Smooth muscle cell (in vitro differentiated cells): ENCODE measurements around the gene XYLT1. TPM values are rescaled to one million over a fixed set of nuclear protein-coding genes. Genes with fewer than 3 reads are reported as not detected.

Experiments used
- DNase-seq: peaks from one replicate; lab custom pipeline; 2025; ENCODE audit not compliant: unreplicated experiment; lab: John Stamatoyannopoulos, UW
- H2AFZ ChIP-seq: fragments of 200-600 bp; sonication (generic); 2 replicates; pipeline ENCODE4 v1.6.0; 2016; ENCODE audit warnings: antibody characterized with exemption, low read depth, mild to moderate bottlenecking
- H3F3A ChIP-seq: fragments of 200-600 bp; sonication (generic); 2 replicates; pipeline ENCODE4 v1.6.0; 2017; ENCODE audit warnings: antibody characterized with exemption, low read depth
- H3K27ac ChIP-seq: fragments of 200-600 bp; sonication (generic); 2 replicates; pipeline ENCODE4 v1.5.1; 2016; ENCODE audit warnings: low read depth, mild to moderate bottlenecking
- H3K27me3 ChIP-seq: fragments of 200-600 bp; sonication (generic); 2 replicates; pipeline ENCODE4 v1.6.1; 2016; ENCODE audit warnings: low read depth, mild to moderate bottlenecking
- H3K36me3 ChIP-seq: fragments of 200-600 bp; sonication (generic); 2 replicates; pipeline ENCODE4 v1.5.1; 2016; ENCODE audit warnings: low read depth
- H3K4me1 ChIP-seq: fragments of 200-600 bp; sonication (generic); 2 replicates; pipeline ENCODE4 v1.5.1; 2016; ENCODE audit warnings: low read depth
- H3K4me2 ChIP-seq: fragments of 200-600 bp; sonication (generic); 2 replicates; pipeline ENCODE4 v1.6.0; 2016; ENCODE audit warnings: mild to moderate bottlenecking
- H3K4me3 ChIP-seq: fragments of 200-600 bp; sonication (generic); 2 replicates; pipeline ENCODE4 v1.5.1; 2016; ENCODE audit warnings: mild to moderate bottlenecking
- H3K79me2 ChIP-seq: fragments of 200-600 bp; sonication (generic); 2 replicates; pipeline ENCODE4 v1.6.0; 2016; ENCODE audit warnings: low read depth, mild to moderate bottlenecking
- H3K9ac ChIP-seq: fragments of 200-600 bp; sonication (generic); 2 replicates; pipeline ENCODE4 v1.6.0; 2016; ENCODE audit warnings: low read depth
- H3K9me3 ChIP-seq: fragments of 200-600 bp; sonication (generic); replicated peaks from 2 replicates; pipeline ENCODE4 v1.5.1; 2016; ENCODE audit warnings: low read depth
- H4K20me1 ChIP-seq: fragments of 200-600 bp; sonication (generic); 2 replicates; pipeline ENCODE4 v1.6.0; 2016; ENCODE audit warnings: low read depth
- CTCF ChIP-seq: fragments of 200-600 bp; sonication (generic); IDR thresholded peaks from 2 replicates; pipeline ENCODE4 v1.5.1; 2017; ENCODE audit warnings: borderline replicate concordance, mild to moderate bottlenecking, antibody characterized with exemption; ENCODE audit not compliant: insufficient read depth, poor library complexity, severe bottlenecking
- WGBS: methylation state at CpG from one replicate; pipeline ENCODE4 v1.1.7; 2016; ENCODE audit warnings: low lambda C conversion rate; 5-methylcytosine and 5-hydroxymethylcytosine counted together
- polyA plus RNA-seq: library from polyadenylated mRNA; unstranded; fragments of >200 nt; fragmentation: Nextera tagmentation; extraction: Ambion mirVana; gene quantifications from 2 replicates; pipeline ENCODE4 v1.2.1, GENCODE V29; 2016
- total RNA-seq: library from RNA; depleted of rRNA; stranded (reverse); fragments of >200 nt; gene quantifications from 2 replicates; pipeline ENCODE4 v1.2.3, GENCODE V29; 2014

The XYLT1 gene
- total and polyA plus RNA-seq, 2 experiments from 2014 or later: 9.5 to 19.9 TPM

GRCh38 chr16:17348826-17349225 lies 121.9 kb downstream of the XYLT1 start:
- peaks cover 29% of the 10 kb centered on the region for H4K20me1 ChIP-seq
- no peak overlapping the region for H3K4me3 ChIP-seq
- H3K4me1 ChIP-seq: no peaks in the 10 kb centered on the region
- no peaks in the 10 kb centered on the region for H3K79me2 ChIP-seq
- H3F3A ChIP-seq: no peaks in the 10 kb centered on the region
- no peak overlapping the region for H3K4me2 ChIP-seq
- DNase-seq: no peak
- H3K9ac ChIP-seq: no peak overlapping the region
- H2AFZ ChIP-seq: no peak overlapping the region
- no peak overlapping the region for H3K27ac ChIP-seq
- TF ChIP-seq CTCF: no peak
- H3K36me3 ChIP-seq: no peaks in the 10 kb centered on the region
- 97% methylated on average over 11 of the region's 11 CpGs for WGBS
- H3K9me3 ChIP-seq: no peaks in the 10 kb centered on the region
- no peaks in the 10 kb centered on the region for H3K27me3 ChIP-seq

- H3K4me1 ChIP-seq: no peaks in the 10 kb centered on the region
- no peak overlapping the region for H2AFZ ChIP-seq
- H3K79me2 ChIP-seq: no peaks in the 10 kb centered on the region
- TF ChIP-seq CTCF: no peak
- H3K4me2 ChIP-seq: no peak overlapping the region
- H3K4me3 ChIP-seq: no peak overlapping the region
- no peaks in the 10 kb centered on the region for H3K9me3 ChIP-seq
- H3K36me3 ChIP-seq: no peaks in the 10 kb centered on the region
- peaks cover 26% of the 10 kb centered on the region for H4K20me1 ChIP-seq
- H3K9ac ChIP-seq: no peak overlapping the region
- no peaks in the 10 kb centered on the region for H3F3A ChIP-seq
- 93% methylated on average over 11 of the region's 11 CpGs for WGBS
- no peak for DNase-seq
- no peak overlapping the region for H3K27ac ChIP-seq
- no peaks in the 10 kb centered on the region for H3K27me3 ChIP-seq
These were observed 122.5 kb downstream of the XYLT1 start for GRCh38 chr16:17348042-17348783.

GRCh38 chr16:17347624-17348023 lies 123.1 kb downstream of the XYLT1 start:
- H3K36me3 ChIP-seq: no peaks in the 10 kb centered on the region
- H3K4me3 ChIP-seq: no peak overlapping the region
- no peak overlapping the region for H3K27ac ChIP-seq
- no peaks in the 10 kb centered on the region for H3K79me2 ChIP-seq
- no peaks in the 10 kb centered on the region for H3K4me1 ChIP-seq
- DNase-seq: no peak
- H2AFZ ChIP-seq: no peak overlapping the region
- H3F3A ChIP-seq: no peaks in the 10 kb centered on the region
- no peak for TF ChIP-seq CTCF
- peaks cover 20% of the 10 kb centered on the region for H4K20me1 ChIP-seq
- H3K4me2 ChIP-seq: no peak overlapping the region
- H3K9ac ChIP-seq: no peak overlapping the region
- no peaks in the 10 kb centered on the region for H3K27me3 ChIP-seq
- H3K9me3 ChIP-seq: no peaks in the 10 kb centered on the region
- 89% methylated on average over 5 of the region's 5 CpGs for WGBS
